T-cell (primary cell): ENCODE data around the gene MAP2K5. TPM values are rescaled to one million over a fixed set of nuclear protein-coding genes. Genes with fewer than 3 reads are reported as not detected.

ENCODE experiments used
- ATAC-seq, 4 experiments: fragments of 200-7000 bp in 3 of 4; fragments of 150-1000 bp in 1 of 4; cut with Tn5 transposase; replicated peaks in 1 of 4; 1 replicate in 3 of 4; 2 replicates in 1 of 4; pipeline ENCODE4 v1.10.0; 2021; ENCODE audit warnings: moderate library complexity in 3 of 4, mild to moderate bottlenecking in 2 of 4, moderate number of reproducible peaks in 1 of 4
- CTCF ChIA-PET, 2 donors: fragments of 300-600 bp; sonication (Branson Sonifier 250); formaldehyde crosslinking; loops; one replicate each; lab custom pipeline; 2022; ENCODE audit warnings: antibody characterized with exemption in 2 of 2; lab: Charles Lee
- POLR2A ChIA-PET, 2 donors: fragments of 300-600 bp; sonication (Branson Sonifier 250); formaldehyde crosslinking; loops; one replicate each; lab custom pipeline; 2022; ENCODE audit warnings: antibody characterized with exemption in 2 of 2; lab: Charles Lee
- DNase-seq, 35 experiments: peaks; one replicate each; pipeline versions ENCODE4 v3.0.0 to v3.0.0-alpha.2; 2013 to 2023
- H3K27ac ChIP-seq: one replicate; pipeline ENCODE4 v1.5.1; 2013; ENCODE audit warnings: low read length
- H3K27me3 ChIP-seq, 2 experiments: replicated peaks in 1 of 2; 1 replicate in 1 of 2; 2 replicates in 1 of 2; pipeline versions ENCODE4 v1.6.1 to v1.7.0; 2013; ENCODE audit warnings: low read length in 1 of 2, mixed read lengths in 1 of 2; ENCODE audit not compliant: control insufficient read depth in 2 of 2, insufficient read depth in 2 of 2; ENCODE audit errors: extremely low read depth in 1 of 2
- H3K36me3 ChIP-seq, 2 donors: 1 replicate in 1 of 2; 2 replicates in 1 of 2; pipeline versions ENCODE4 v1.6.1 to v1.7.0; 2013; ENCODE audit warnings: low read length in 1 of 2; ENCODE audit not compliant: control insufficient read depth in 2 of 2, insufficient read depth in 1 of 2; ENCODE audit errors: extremely low read depth in 1 of 2
- H3K4me1 ChIP-seq, 2 experiments: 1 replicate in 1 of 2; 2 replicates in 1 of 2; pipeline versions ENCODE4 v1.6.1 to v1.7.0; 2013; ENCODE audit warnings: low read length in 2 of 2, mixed read lengths in 1 of 2; ENCODE audit not compliant: insufficient read depth in 2 of 2, control insufficient read depth in 1 of 2; ENCODE audit errors: extremely low read depth in 1 of 2
- H3K4me3 ChIP-seq, 2 donors: 1 replicate in 1 of 2; 2 replicates in 1 of 2; pipeline versions ENCODE4 v1.5.1 to v1.7.0; 2013; ENCODE audit warnings: mild to moderate bottlenecking in 2 of 2, low read length in 1 of 2, moderate library complexity in 1 of 2; ENCODE audit not compliant: control insufficient read depth in 1 of 2; ENCODE audit errors: extremely low read depth in 1 of 2
- H3K9me3 ChIP-seq: 2 replicates; pipeline ENCODE4 v1.7.0; 2013
- H3K27ac Mint-ChIP-seq, 2 donors: one replicate each; pipeline ENCODE4 v1.8.0; 2020 to 2021; ENCODE audit warnings: mild to moderate bottlenecking in 2 of 2, mixed read lengths in 2 of 2
- H3K27me3 Mint-ChIP-seq, 2 donors: one replicate each; pipeline ENCODE4 v1.8.0; 2021 to 2022; ENCODE audit warnings: mixed read lengths in 2 of 2
- H3K36me3 Mint-ChIP-seq: one replicate; pipeline ENCODE4 v1.8.0; 2021; ENCODE audit warnings: mixed read lengths
- H3K4me1 Mint-ChIP-seq, 3 donors: one replicate each; pipeline ENCODE4 v1.8.0; 2020 to 2022; ENCODE audit warnings: mixed read lengths in 3 of 3, mild to moderate bottlenecking in 1 of 3
- H3K4me3 Mint-ChIP-seq, 3 donors: one replicate each; pipeline ENCODE4 v1.8.0; 2020 to 2022; ENCODE audit warnings: mild to moderate bottlenecking in 3 of 3, mixed read lengths in 3 of 3, moderate library complexity in 3 of 3
- H3K9me3 Mint-ChIP-seq, 3 donors: one replicate each; pipeline ENCODE4 v1.8.0; 2020 to 2022; ENCODE audit warnings: mixed read lengths in 3 of 3
- WGBS: methylation state at CpG from one replicate; pipeline ENCODE4 v1.1.5; 2013; ENCODE audit warnings: missing lambda C conversion rate; ENCODE audit not compliant: insufficient coverage; 5-methylcytosine and 5-hydroxymethylcytosine counted together
- total RNA-seq, 35 experiments: library from RNA in 6 of 35; stranded (reverse) in 6 of 35; fragments of 120-200 nt in 1 of 35; gene quantifications; one replicate each; pipeline versions ENCODE4 v1.2.1 to v1.2.4 and lab custom pipeline; 2013 to 2026

The MAP2K5 gene
- total RNA-seq, 5 donors from 2014 or later (not counting 1 experiment from before 2014, with no cell fraction given): 24.5 to 35.5 (median 28.5) TPM

GRCh38 chr15:67641453-67641852 lies 99.0 kb downstream of the MAP2K5 start:
- CTCF ChIA-PET: no interaction called here
- DNase-seq: no peak
- no peak for ATAC-seq
- Histone ChIP-seq H3K27ac (no peak overlapping the region), H3K4me3 (no peak overlapping the region), H3K36me3 (peaks cover 0 to 7% of the 10 kb centered on the region in 2 donors), H3K27me3 (no peaks in the 10 kb centered on the region), H3K9me3 (no peaks in the 10 kb centered on the region), H3K4me1 (no peaks in the 10 kb centered on the region)
- POLR2A ChIA-PET: no interaction called here
- WGBS: no CpG with 5 or more reads among the region's 3 CpGs
- Mint-ChIP-seq H3K4me3 (no peak overlapping the region), H3K9me3 (no peaks in the 10 kb centered on the region), H3K27ac (no peak overlapping the region), H3K27me3 (no peaks in the 10 kb centered on the region), H3K4me1 (no peaks in the 10 kb centered on the region), H3K36me3 (peaks cover 50% of the 10 kb centered on the region)

- ChIA-PET POLR2A (no interaction called here), CTCF (no interaction called here)
- Histone ChIP-seq H3K4me3 (no peak overlapping the region), H3K4me1 (no peaks in the 10 kb centered on the region), H3K27ac (no peak overlapping the region), H3K36me3 (peaks cover 3 to 4% of the 10 kb centered on the region in 2 donors), H3K27me3 (no peaks in the 10 kb centered on the region), H3K9me3 (no peaks in the 10 kb centered on the region)
- Mint-ChIP-seq H3K4me1 (no peaks in the 10 kb centered on the region), H3K27me3 (no peaks in the 10 kb centered on the region), H3K4me3 (no peak overlapping the region), H3K9me3 (no peaks in the 10 kb centered on the region), H3K36me3 (peaks cover 50% of the 10 kb centered on the region), H3K27ac (no peak overlapping the region)
- WGBS: no CpG with 5 or more reads among the region's 2 CpGs
- ATAC-seq: no peak
- DNase-seq: no peak
These were observed 104.3 kb downstream of the MAP2K5 start for GRCh38 chr15:67646847-67647246.

GRCh38 chr15:67652586-67652985 lies 110.1 kb downstream of the MAP2K5 start:
- Histone ChIP-seq H3K4me3 (no peak overlapping the region), H3K9me3 (peaks cover 9% of the 10 kb centered on the region), H3K27ac (no peak overlapping the region), H3K4me1 (no peaks in the 10 kb centered on the region), H3K27me3 (no peaks in the 10 kb centered on the region), H3K36me3 (peaks cover 4% of the 10 kb centered on the region in 2 donors)
- Mint-ChIP-seq H3K27ac (no peak overlapping the region), H3K27me3 (no peaks in the 10 kb centered on the region), H3K9me3 (peaks cover 10 to 23% (median 15%) of the 10 kb centered on the region in 3 donors), H3K4me3 (no peak overlapping the region), H3K36me3 (peaks cover 79% of the 10 kb centered on the region), H3K4me1 (no peaks in the 10 kb centered on the region)
- no CpG with 5 or more reads among the region's 2 CpGs for WGBS
- POLR2A ChIA-PET: no interaction called here
- CTCF ChIA-PET: no interaction called here
- DNase-seq: no peak
- ATAC-seq: no peak

GRCh38 chr15:67660446-67660845 lies 117.9 kb downstream of the MAP2K5 start:
- Mint-ChIP-seq H3K9me3 (peaks cover 5 to 6% (median 6%) of the 10 kb centered on the region in 3 donors), H3K4me1 (no peaks in the 10 kb centered on the region), H3K27ac (no peak overlapping the region), H3K27me3 (no peaks in the 10 kb centered on the region), H3K36me3 (peaks cover 77% of the 10 kb centered on the region), H3K4me3 (no peak overlapping the region)
- CTCF ChIA-PET: no interaction called here
- Histone ChIP-seq H3K9me3 (peaks cover 4% of the 10 kb centered on the region), H3K36me3 (peaks cover 0 to 7% of the 10 kb centered on the region in 2 donors), H3K4me3 (no peak overlapping the region), H3K27me3 (no peaks in the 10 kb centered on the region), H3K27ac (no peak overlapping the region), H3K4me1 (no peaks in the 10 kb centered on the region)
- POLR2A ChIA-PET: no interaction called here
- ATAC-seq (no peak), DNase-seq (no peak)

GRCh38 chr15:67660874-67661606 lies 118.5 kb downstream of the MAP2K5 start:
- H3K4me3 ChIP-seq: no peak overlapping the region
- no peaks in the 10 kb centered on the region for H3K4me1 ChIP-seq
- whole genome bisulfite sequencing: no CpG with 5 or more reads among the region's 2 CpGs
- H3K4me1 Mint-ChIP-seq: no peaks in the 10 kb centered on the region
- ATAC-seq (no peak), DNase-seq (no peak)
- ChIA-PET POLR2A (no interaction called here), CTCF (no interaction called here)
- H3K36me3 Mint-ChIP-seq: peaks cover 77% of the 10 kb centered on the region
- H3K4me3 Mint-ChIP-seq: no peak overlapping the region
- H3K27me3 ChIP-seq: no peaks in the 10 kb centered on the region
- peaks cover under 1% of the 10 kb centered on the region for H3K9me3 ChIP-seq
- H3K36me3 ChIP-seq: peaks cover 0 to 4% of the 10 kb centered on the region in 2 donors
- H3K9me3 Mint-ChIP-seq: peaks cover 0 to under 1% (median 0%) of the 10 kb centered on the region in 3 donors
- no peaks in the 10 kb centered on the region for H3K27me3 Mint-ChIP-seq
- no peak overlapping the region for H3K27ac Mint-ChIP-seq
- H3K27ac ChIP-seq: no peak overlapping the region

- peaks cover 0 to 4% (median 0%) of the 10 kb centered on the region in 3 donors for H3K4me1 Mint-ChIP-seq
- DNase-seq (no peak), ATAC-seq (no peak)
- ChIA-PET CTCF (no interaction called here), POLR2A (no interaction called here)
- Histone ChIP-seq H3K27me3 (no peaks in the 10 kb centered on the region), H3K36me3 (no peaks in the 10 kb centered on the region), H3K4me1 (no peaks in the 10 kb centered on the region), H3K9me3 (no peaks in the 10 kb centered on the region), H3K4me3 (no peak overlapping the region), H3K27ac (no peak overlapping the region)
- H3K36me3 Mint-ChIP-seq: peaks cover 66% of the 10 kb centered on the region
- H3K9me3 Mint-ChIP-seq: peaks cover 0 to 3% (median 2%) of the 10 kb centered on the region in 3 donors
- no peak overlapping the region for H3K27ac Mint-ChIP-seq
- H3K4me3 Mint-ChIP-seq: no peak overlapping the region
- no peaks in the 10 kb centered on the region for H3K27me3 Mint-ChIP-seq
- 100% methylated on average over 2 of the region's 2 CpGs for WGBS
These were observed 128.3 kb downstream of the MAP2K5 start for GRCh38 chr15:67670647-67671305.
